NT2/D1 (cell line): ENCODE data around the gene RNF138.

Source experiments
- DNase-seq: peaks from one replicate; pipeline ENCODE4 v3.0.0-alpha.2; 2011; ENCODE audit warnings: low read depth, low spot score
- H3K27me3 ChIP-seq: 2 replicates; pipeline ENCODE4 v1.6.0; 2011; ENCODE audit warnings: mild to moderate bottlenecking; ENCODE audit not compliant: insufficient read length, insufficient read depth
- H3K36me3 ChIP-seq: 2 replicates; pipeline ENCODE4 v1.6.1; 2011; ENCODE audit warnings: mild to moderate bottlenecking, low read length, mixed read lengths; ENCODE audit not compliant: insufficient read depth, insufficient read length
- H3K4me1 ChIP-seq: 2 replicates; pipeline ENCODE4 v1.5.1; 2011; ENCODE audit not compliant: insufficient read depth, insufficient read length
- H3K4me3 ChIP-seq: 2 replicates; pipeline ENCODE4 v1.5.1; 2011; ENCODE audit warnings: low read depth; ENCODE audit not compliant: insufficient read length
- H3K9ac ChIP-seq: 2 replicates; pipeline ENCODE4 v1.6.0; 2011; ENCODE audit warnings: low read depth; ENCODE audit not compliant: insufficient read length
- H3K9me3 ChIP-seq: 2 replicates; pipeline ENCODE4 v1.5.1; 2011; ENCODE audit warnings: mild to moderate bottlenecking, low read length; ENCODE audit not compliant: insufficient read depth
- SUZ12 ChIP-seq: IDR thresholded peaks from 2 replicates; pipeline ENCODE4 v1.6.1; 2011; ENCODE audit not compliant: insufficient read length, insufficient read depth; ENCODE audit errors: extremely low read depth
- YY1 ChIP-seq: IDR thresholded peaks from 2 replicates; pipeline ENCODE4 v1.6.1; 2011; ENCODE audit not compliant: insufficient read length, insufficient read depth
- ZNF274 ChIP-seq: IDR thresholded peaks from 2 replicates; pipeline ENCODE4 v1.6.1; 2011; ENCODE audit warnings: mild to moderate bottlenecking, low read depth, low read length

The RNF138 gene

GRCh38 chr18:32135625-32136024 lies 44.0 kb downstream of the RNF138 start:
- Histone ChIP-seq H3K4me1 (no peaks in the 10 kb centered on the region), H3K9me3 (no peaks in the 10 kb centered on the region), H3K9ac (no peak overlapping the region), H3K4me3 (no peak overlapping the region), H3K36me3 (peaks cover 3% of the 10 kb centered on the region), H3K27me3 (no peaks in the 10 kb centered on the region)
- TF ChIP-seq YY1 = no peak
- TF ChIP-seq ZNF274 = no peak
- no peak for TF ChIP-seq SUZ12
- no peak for DNase-seq

GRCh38 chr18:32138332-32138982 lies 46.8 kb downstream of the RNF138 start:
- H3K9ac ChIP-seq = no peak overlapping the region
- H3K9me3 ChIP-seq = no peaks in the 10 kb centered on the region
- no peak for TF ChIP-seq ZNF274
- TF ChIP-seq SUZ12 = no peak
- TF ChIP-seq YY1 = no peak
- no peak overlapping the region for H3K4me3 ChIP-seq
- no peaks in the 10 kb centered on the region for H3K27me3 ChIP-seq
- H3K4me1 ChIP-seq = no peaks in the 10 kb centered on the region
- DNase-seq = no peak
- no peaks in the 10 kb centered on the region for H3K36me3 ChIP-seq

GRCh38 chr18:32139835-32140283 lies 48.2 kb downstream of the RNF138 start:
- DNase-seq = no peak
- no peaks in the 10 kb centered on the region for H3K27me3 ChIP-seq
- no peaks in the 10 kb centered on the region for H3K4me1 ChIP-seq
- TF ChIP-seq ZNF274 = no peak
- no peak for TF ChIP-seq SUZ12
- TF ChIP-seq YY1 = no peak
- H3K9me3 ChIP-seq = no peaks in the 10 kb centered on the region
- no peak overlapping the region for H3K4me3 ChIP-seq
- H3K9ac ChIP-seq = no peak overlapping the region
- H3K36me3 ChIP-seq = no peaks in the 10 kb centered on the region

GRCh38 chr18:32148185-32148870 lies 56.7 kb downstream of the RNF138 start:
- no peak overlapping the region for H3K4me3 ChIP-seq
- TF ChIP-seq SUZ12 = no peak
- TF ChIP-seq ZNF274 = no peak
- no peak for TF ChIP-seq YY1
- no peaks in the 10 kb centered on the region for H3K36me3 ChIP-seq
- no peak for DNase-seq
- H3K4me1 ChIP-seq = no peaks in the 10 kb centered on the region
- no peaks in the 10 kb centered on the region for H3K9me3 ChIP-seq
- H3K27me3 ChIP-seq = no peaks in the 10 kb centered on the region
- H3K9ac ChIP-seq = no peak overlapping the region

- no peak for DNase-seq
Measured at GRCh38 chr18:32152705-32153448, 61.2 kb downstream of the RNF138 start.

GRCh38 chr18:32156855-32157254 lies 65.2 kb downstream of the RNF138 start:
- Histone ChIP-seq H3K36me3 (no peaks in the 10 kb centered on the region), H3K4me3 (no peak overlapping the region), H3K27me3 (peaks cover 3% of the 10 kb centered on the region), H3K9ac (no peak overlapping the region), H3K4me1 (no peaks in the 10 kb centered on the region), H3K9me3 (no peaks in the 10 kb centered on the region)
- DNase-seq = no peak
- TF ChIP-seq ZNF274 = no peak
- TF ChIP-seq SUZ12 = no peak
- TF ChIP-seq YY1 = no peak

More at GRCh38 chr18:32152705-32153448, 61.2 kb downstream of the RNF138 start:
- H3K9me3 ChIP-seq = no peaks in the 10 kb centered on the region
- H3K9ac ChIP-seq = no peak overlapping the region
- no peaks in the 10 kb centered on the region for H3K36me3 ChIP-seq
- H3K27me3 ChIP-seq = no peaks in the 10 kb centered on the region
- TF ChIP-seq ZNF274 = no peak
- TF ChIP-seq SUZ12 = no peak
- TF ChIP-seq YY1 = no peak
- no peaks in the 10 kb centered on the region for H3K4me1 ChIP-seq
- no peak overlapping the region for H3K4me3 ChIP-seq

- Histone ChIP-seq H3K9ac (no peak overlapping the region), H3K9me3 (no peaks in the 10 kb centered on the region), H3K36me3 (no peaks in the 10 kb centered on the region), H3K4me3 (no peak overlapping the region), H3K4me1 (no peaks in the 10 kb centered on the region), H3K27me3 (peaks cover 3% of the 10 kb centered on the region)
- no peak for DNase-seq
- TF ChIP-seq SUZ12 (no peak), ZNF274 (no peak), YY1 (no peak)
Measured at GRCh38 chr18:32157580-32157979, 65.9 kb downstream of the RNF138 start.
